GM23248 (cell line): ENCODE measurements around the gene ERBB4. TPM values are rescaled to one million over a fixed set of nuclear protein-coding genes. Genes with fewer than 3 reads are reported as not detected.
A peak's percentile ranks its signal among the peaks of the same experiment; 100 is the strongest.

Source experiments
- DNase-seq: peaks from one replicate; pipeline ENCODE4 v3.0.0-alpha.2; 2015
- H2AFZ ChIP-seq: fragments of 200-600 bp; sonication (generic); 2 replicates; pipeline ENCODE4 v1.6.1; 2016; ENCODE audit warnings: antibody characterized with exemption
- H3F3A ChIP-seq: fragments of 200-600 bp; sonication (generic); 2 replicates; pipeline ENCODE4 v1.6.1; 2016; ENCODE audit warnings: mild to moderate bottlenecking, antibody characterized with exemption, mixed run types; ENCODE audit not compliant: insufficient read depth
- H3K27ac ChIP-seq: fragments of 200-600 bp; sonication (generic); 2 replicates; pipeline ENCODE4 v1.5.1; 2016; ENCODE audit warnings: mild to moderate bottlenecking
- H3K27me3 ChIP-seq: fragments of 200-600 bp; sonication (generic); replicated peaks from 2 replicates; pipeline ENCODE4 v1.6.1; 2016; ENCODE audit warnings: mild to moderate bottlenecking; ENCODE audit not compliant: insufficient read depth
- H3K36me3 ChIP-seq: fragments of 200-600 bp; sonication (generic); 2 replicates; pipeline ENCODE4 v1.6.1; 2016; ENCODE audit warnings: low read depth, mild to moderate bottlenecking
- H3K4me1 ChIP-seq: fragments of 200-600 bp; sonication (generic); 2 replicates; pipeline ENCODE4 v1.6.1; 2016; ENCODE audit warnings: mild to moderate bottlenecking; ENCODE audit not compliant: insufficient read depth
- H3K4me2 ChIP-seq: fragments of 200-600 bp; sonication (generic); one replicate; pipeline ENCODE4 v1.6.1; 2016; ENCODE audit warnings: mild to moderate bottlenecking; ENCODE audit not compliant: unreplicated experiment
- H3K4me3 ChIP-seq: fragments of 200-600 bp; sonication (generic); 2 replicates; pipeline ENCODE4 v1.5.1; 2016; ENCODE audit warnings: mild to moderate bottlenecking
- H3K79me2 ChIP-seq: fragments of 200-600 bp; sonication (generic); 2 replicates; pipeline ENCODE4 v1.6.1; 2016; ENCODE audit warnings: mild to moderate bottlenecking; ENCODE audit not compliant: insufficient read depth
- H3K9ac ChIP-seq: fragments of 200-600 bp; sonication (generic); 2 replicates; pipeline ENCODE4 v1.6.1; 2016; ENCODE audit warnings: mild to moderate bottlenecking
- H3K9me2 ChIP-seq: fragments of 200-600 bp; sonication (generic); 2 replicates; pipeline ENCODE4 v1.6.1; 2016; ENCODE audit warnings: mixed run types, mild to moderate bottlenecking, moderate library complexity; ENCODE audit not compliant: insufficient read depth
- H3K9me3 ChIP-seq: fragments of 200-600 bp; sonication (generic); one replicate; pipeline ENCODE4 v1.6.1; 2017; ENCODE audit warnings: low read depth
- H4K20me1 ChIP-seq: fragments of 200-600 bp; sonication (generic); 2 replicates; pipeline ENCODE4 v1.6.0; 2016; ENCODE audit not compliant: insufficient read depth
- EZH2 ChIP-seq: fragments of 200-600 bp; sonication (generic); IDR thresholded peaks from 2 replicates; pipeline ENCODE4 v1.6.1; 2018; ENCODE audit warnings: antibody characterized with exemption, mild to moderate bottlenecking; ENCODE audit not compliant: insufficient read depth, poor library complexity, severe bottlenecking
- EZH2phosphoT487 ChIP-seq: fragments of 200-600 bp; sonication (generic); IDR thresholded peaks from 2 replicates; pipeline ENCODE4 v1.6.1; 2018; ENCODE audit warnings: antibody characterized with exemption, moderate library complexity, mild to moderate bottlenecking, low read depth; ENCODE audit not compliant: insufficient read depth
- WGBS, 2 experiments: methylation state at CpG; one replicate each; pipeline ENCODE4 v1.1.6; 2015 to 2017; ENCODE audit warnings: low lambda C conversion rate in 2 of 2, low coverage in 1 of 2; ENCODE audit errors: missing lambda C conversion rate in 2 of 2; 5-methylcytosine and 5-hydroxymethylcytosine counted together
- in situ Hi-C: fragments of 300-500 bp; cut with MboI; formaldehyde crosslinking; loops from 2 replicates; pipeline ENCODE4 v1.15.0; 2020
- polyA plus RNA-seq: library from polyadenylated mRNA; unstranded; fragments of >200 nt; fragmentation: Nextera tagmentation; extraction: Ambion mirVana; gene quantifications from 2 replicates; pipeline ENCODE4 v1.2.1, GENCODE V29; 2016
- total RNA-seq: library from RNA; depleted of rRNA; stranded (reverse); fragments of >200 nt; shearing (Covaris generic); gene quantifications from 2 replicates; pipeline ENCODE4 v1.2.3, GENCODE V29; 2014

ERBB4 gene
- total and polyA plus RNA-seq, 2 experiments from 2014 or later = not detected

GRCh38 chr2:212136216-212136795 is 402.3 kb downstream of the ERBB4 start:
- no peaks in the 10 kb centered on the region for H3K9me3 ChIP-seq
- H3K79me2 ChIP-seq = no peaks in the 10 kb centered on the region
- H2AFZ ChIP-seq = no peak overlapping the region
- DNase-seq = no peak
- no peaks in the 10 kb centered on the region for H3K9me2 ChIP-seq
- no peaks in the 10 kb centered on the region for H3K27me3 ChIP-seq
- in situ Hi-C loops = no loop called here
- no peaks in the 10 kb centered on the region for H4K20me1 ChIP-seq
- H3K4me2 ChIP-seq = no peak overlapping the region
- TF ChIP-seq EZH2phosphoT487 = no peak
- TF ChIP-seq EZH2 = no peak
- H3K4me3 ChIP-seq = no peak overlapping the region
- H3K36me3 ChIP-seq = no peaks in the 10 kb centered on the region
- no peak overlapping the region for H3K9ac ChIP-seq
- H3F3A ChIP-seq = no peaks in the 10 kb centered on the region
- H3K27ac ChIP-seq = no peak overlapping the region
- 3 to 4% methylated on average over 2 of the region's 2 CpGs for WGBS, 2 experiments
- H3K4me1 ChIP-seq = no peaks in the 10 kb centered on the region

GRCh38 chr2:212135739-212136138 is 402.9 kb downstream of the ERBB4 start:
- Histone ChIP-seq H3K4me3 (no peak overlapping the region), H3K36me3 (no peaks in the 10 kb centered on the region), H3F3A (no peaks in the 10 kb centered on the region), H2AFZ (no peak overlapping the region), H3K4me1 (no peaks in the 10 kb centered on the region), H3K79me2 (no peaks in the 10 kb centered on the region), H4K20me1 (no peaks in the 10 kb centered on the region), H3K9me2 (no peaks in the 10 kb centered on the region), H3K27ac (no peak overlapping the region), H3K4me2 (no peak overlapping the region), H3K9ac (no peak overlapping the region), H3K9me3 (no peaks in the 10 kb centered on the region), H3K27me3 (no peaks in the 10 kb centered on the region)
- 11 to 13% methylated on average over 2 of the region's 2 CpGs for WGBS, 2 experiments
- in situ Hi-C loops = no loop called here
- DNase-seq = no peak
- TF ChIP-seq EZH2 (no peak), EZH2phosphoT487 (no peak)

GRCh38 chr2:212133337-212133736 is 405.3 kb downstream of the ERBB4 start:
- H3K27ac ChIP-seq = no peak overlapping the region
- DNase-seq = no peak
- TF ChIP-seq EZH2 (no peak), EZH2phosphoT487 (no peak)
- H3K9me3 ChIP-seq = no peaks in the 10 kb centered on the region
- no peaks in the 10 kb centered on the region for H3K27me3 ChIP-seq
- no peaks in the 10 kb centered on the region for H3K9me2 ChIP-seq
- no peaks in the 10 kb centered on the region for H4K20me1 ChIP-seq
- H3K9ac ChIP-seq = no peak overlapping the region
- H3K36me3 ChIP-seq = no peaks in the 10 kb centered on the region
- no peak overlapping the region for H3K4me3 ChIP-seq
- in situ Hi-C loops = no loop called here
- H3K79me2 ChIP-seq = no peaks in the 10 kb centered on the region
- H3F3A ChIP-seq = no peaks in the 10 kb centered on the region
- no peak overlapping the region for H2AFZ ChIP-seq
- no peak overlapping the region for H3K4me2 ChIP-seq
- no peaks in the 10 kb centered on the region for H3K4me1 ChIP-seq
- WGBS, 2 experiments = 32 to 42% methylated on average over 2 of the region's 2 CpGs

GRCh38 chr2:212124598-212124997 is 414.0 kb downstream of the ERBB4 start:
- no peak overlapping the region for H2AFZ ChIP-seq
- WGBS, 2 experiments = 40 to 45% methylated on average over 10 of the region's 10 CpGs
- in situ Hi-C loops = no loop called here

GRCh38 chr2:212119591-212119990 is 419.0 kb downstream of the ERBB4 start:
- Histone ChIP-seq H3F3A (no peaks in the 10 kb centered on the region), H3K9me2 (no peaks in the 10 kb centered on the region), H3K27ac (no peak overlapping the region), H3K9ac (no peak overlapping the region), H2AFZ (no peak overlapping the region), H3K27me3 (peaks cover 3% of the 10 kb centered on the region), H3K79me2 (no peaks in the 10 kb centered on the region), H3K4me3 (no peak overlapping the region), H4K20me1 (no peaks in the 10 kb centered on the region), H3K9me3 (no peaks in the 10 kb centered on the region), H3K36me3 (no peaks in the 10 kb centered on the region), H3K4me1 (no peaks in the 10 kb centered on the region), H3K4me2 (no peak overlapping the region)
- in situ Hi-C loops = no loop called here
- no peak for DNase-seq
- WGBS, 2 experiments = 50 to 56% methylated on average over 2 of the region's 2 CpGs
- TF ChIP-seq EZH2phosphoT487 (no peak), EZH2 (no peak)

More at GRCh38 chr2:212124598-212124997, 414.0 kb downstream of the ERBB4 start:
- no peak overlapping the region for H3K4me3 ChIP-seq
- H3K36me3 ChIP-seq = no peaks in the 10 kb centered on the region
- H3K4me1 ChIP-seq = no peaks in the 10 kb centered on the region
- H3K9me2 ChIP-seq = no peaks in the 10 kb centered on the region
- no peaks in the 10 kb centered on the region for H3K9me3 ChIP-seq
- no peaks in the 10 kb centered on the region for H3K79me2 ChIP-seq
- peaks cover 3% of the 10 kb centered on the region; the same call in 1 of the 2 replicates for H3K27me3 ChIP-seq
- no peaks in the 10 kb centered on the region for H3F3A ChIP-seq
- no peak overlapping the region for H3K4me2 ChIP-seq
- H3K27ac ChIP-seq = no peak overlapping the region
- TF ChIP-seq EZH2 (no peak), EZH2phosphoT487 (no peak)
- peak; percentile 2 for DNase-seq
- no peaks in the 10 kb centered on the region for H4K20me1 ChIP-seq
- H3K9ac ChIP-seq = no peak overlapping the region
